ENCODE data around the gene ESR1.
"Not testable (repeated sequence)": the region's sequence is repeated elsewhere in the genome, so short reads cannot be mapped to it uniquely, and the experiment has no call there.

ESR1 gene

DNA sequence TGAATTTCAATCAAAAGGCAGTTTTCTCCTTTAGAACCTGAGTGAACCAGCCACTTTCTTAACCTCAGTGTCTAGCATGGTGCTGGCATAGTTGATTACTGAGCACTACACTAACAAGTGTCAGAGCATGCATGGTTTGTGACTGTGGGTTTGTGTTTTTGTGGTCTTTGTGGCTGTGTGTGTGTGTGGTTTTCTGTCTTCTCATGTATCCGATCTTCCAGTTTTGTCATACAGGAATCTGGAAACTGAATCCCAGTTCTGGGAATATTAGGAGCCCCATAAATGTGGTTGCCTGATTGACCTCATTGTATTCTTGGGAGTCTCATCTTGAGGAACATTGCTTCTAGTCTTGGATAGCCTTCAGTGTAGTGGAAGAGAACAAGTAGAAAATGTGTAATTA, 73.7 kb downstream of the ESR1 start:
- Histone ChIP-seq H3K4me1 (ENCODE audit: control insufficient read depth in 1 of 2, insufficient read depth in 1 of 2, low read depth in 1 of 2, low read length in 1 of 2) (no peaks in the 10 kb centered on the region), H3K4me3 (ENCODE audit: low read depth in 1 of 2, low read length in 1 of 2) (no peak overlapping the region), H3K9me3 (no peaks in the 10 kb centered on the region), H3K36me3 (no peaks in the 10 kb centered on the region), H3K27me3 (no peaks in the 10 kb centered on the region), H3K27ac (no peak overlapping the region)
- TF ChIP-seq, protein P1, sequence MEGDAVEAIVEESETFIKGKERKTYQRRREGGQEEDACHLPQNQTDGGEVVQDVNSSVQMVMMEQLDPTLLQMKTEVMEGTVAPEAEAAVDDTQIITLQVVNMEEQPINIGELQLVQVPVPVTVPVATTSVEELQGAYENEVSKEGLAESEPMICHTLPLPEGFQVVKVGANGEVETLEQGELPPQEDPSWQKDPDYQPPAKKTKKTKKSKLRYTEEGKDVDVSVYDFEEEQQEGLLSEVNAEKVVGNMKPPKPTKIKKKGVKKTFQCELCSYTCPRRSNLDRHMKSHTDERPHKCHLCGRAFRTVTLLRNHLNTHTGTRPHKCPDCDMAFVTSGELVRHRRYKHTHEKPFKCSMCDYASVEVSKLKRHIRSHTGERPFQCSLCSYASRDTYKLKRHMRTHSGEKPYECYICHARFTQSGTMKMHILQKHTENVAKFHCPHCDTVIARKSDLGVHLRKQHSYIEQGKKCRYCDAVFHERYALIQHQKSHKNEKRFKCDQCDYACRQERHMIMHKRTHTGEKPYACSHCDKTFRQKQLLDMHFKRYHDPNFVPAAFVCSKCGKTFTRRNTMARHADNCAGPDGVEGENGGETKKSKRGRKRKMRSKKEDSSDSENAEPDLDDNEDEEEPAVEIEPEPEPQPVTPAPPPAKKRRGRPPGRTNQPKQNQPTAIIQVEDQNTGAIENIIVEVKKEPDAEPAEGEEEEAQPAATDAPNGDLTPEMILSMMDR (IDR thresholded peaks at IDR 0.05): no peak

DNA sequence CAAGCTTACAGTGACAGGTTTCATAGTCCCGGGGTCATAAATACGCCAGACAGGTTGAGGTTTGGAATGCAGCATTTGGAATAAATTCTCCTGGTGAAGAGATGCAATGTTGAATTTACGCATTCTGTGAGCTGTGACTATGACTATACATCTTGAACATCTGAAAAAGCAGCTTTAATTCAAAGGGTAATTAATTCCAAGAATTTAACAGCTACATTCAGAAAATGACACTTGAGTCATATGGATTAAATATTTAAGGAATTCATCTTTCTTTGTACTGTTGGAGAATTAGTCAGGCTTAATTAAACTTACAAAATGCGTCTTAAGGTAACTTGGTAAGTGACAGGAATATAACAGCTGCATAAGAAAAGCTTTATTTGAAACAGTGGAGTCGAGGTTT, 74.7 kb downstream of the ESR1 start:
- TF ChIP-seq, protein P1 (IDR thresholded peaks at IDR 0.05): no peak
- no peak overlapping the region for H3K27ac ChIP-seq
- no peak overlapping the region for H3K4me3 ChIP-seq (ENCODE audit: low read depth in 1 of 2, low read length in 1 of 2)
- H3K36me3 ChIP-seq: no peaks in the 10 kb centered on the region
- no peaks in the 10 kb centered on the region for H3K4me1 ChIP-seq (ENCODE audit: control insufficient read depth in 1 of 2, insufficient read depth in 1 of 2, low read depth in 1 of 2, low read length in 1 of 2)
- no peaks in the 10 kb centered on the region for H3K27me3 ChIP-seq
- no peaks in the 10 kb centered on the region for H3K9me3 ChIP-seq

DNA sequence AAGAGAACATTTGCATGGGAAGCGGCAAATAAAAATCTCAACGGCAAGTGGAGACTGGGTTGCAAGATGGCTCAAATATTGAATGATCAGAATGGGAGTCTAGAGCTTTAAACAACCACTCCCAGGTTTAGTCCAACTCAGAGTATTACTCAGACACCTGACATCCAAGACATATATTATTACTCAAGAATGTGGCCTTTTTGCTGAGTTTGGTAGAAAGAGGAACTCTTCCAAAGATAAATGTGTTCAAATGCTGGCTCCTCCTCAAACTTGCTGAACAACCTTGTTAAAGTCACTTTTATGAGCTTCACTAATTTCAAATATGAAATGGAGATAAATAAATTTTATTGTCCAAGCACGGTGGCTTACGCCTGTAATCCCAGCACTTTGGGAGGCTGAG, 77.8 kb downstream of the ESR1 start:
- no peak overlapping the region for H3K27ac ChIP-seq
- H3K4me1 ChIP-seq (ENCODE audit: control insufficient read depth in 1 of 2, insufficient read depth in 1 of 2, low read depth in 1 of 2, low read length in 1 of 2): no peaks in the 10 kb centered on the region
- TF ChIP-seq, protein P1 (IDR thresholded peaks at IDR 0.05): no peak
- no peaks in the 10 kb centered on the region for H3K36me3 ChIP-seq
- H3K27me3 ChIP-seq: no peaks in the 10 kb centered on the region
- H3K4me3 ChIP-seq (ENCODE audit: low read depth in 1 of 2, low read length in 1 of 2): no peak overlapping the region
- H3K9me3 ChIP-seq: no peaks in the 10 kb centered on the region

DNA sequence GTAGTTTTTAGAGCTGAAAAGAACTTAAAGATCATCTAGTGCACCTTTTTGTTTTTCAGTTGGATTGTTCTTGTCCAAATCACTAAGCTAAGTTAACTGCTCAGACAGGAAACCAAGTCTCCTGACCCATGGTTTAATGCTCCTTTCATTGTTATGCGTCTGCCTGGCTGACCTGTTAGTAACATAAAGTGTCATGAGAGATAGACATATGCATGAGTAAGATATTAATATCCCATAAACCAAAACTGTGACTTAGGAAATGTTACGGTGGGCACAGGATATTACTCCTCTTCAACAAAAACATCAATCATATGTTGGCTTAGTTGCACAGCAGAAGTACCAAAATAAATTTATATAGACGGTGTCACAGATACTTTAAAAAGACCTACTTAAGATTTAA, 84.0 kb downstream of the ESR1 start:
- Histone ChIP-seq H3K9me3 (no peaks in the 10 kb centered on the region), H3K27me3 (no peaks in the 10 kb centered on the region), H3K36me3 (no peaks in the 10 kb centered on the region), H3K4me3 (ENCODE audit: low read depth in 1 of 2, low read length in 1 of 2) (no peak overlapping the region), H3K27ac (no peak overlapping the region), H3K4me1 (ENCODE audit: control insufficient read depth in 1 of 2, insufficient read depth in 1 of 2, low read depth in 1 of 2, low read length in 1 of 2) (no peaks in the 10 kb centered on the region)
- TF ChIP-seq, protein P1 (IDR thresholded peaks at IDR 0.05): no peak

DNA sequence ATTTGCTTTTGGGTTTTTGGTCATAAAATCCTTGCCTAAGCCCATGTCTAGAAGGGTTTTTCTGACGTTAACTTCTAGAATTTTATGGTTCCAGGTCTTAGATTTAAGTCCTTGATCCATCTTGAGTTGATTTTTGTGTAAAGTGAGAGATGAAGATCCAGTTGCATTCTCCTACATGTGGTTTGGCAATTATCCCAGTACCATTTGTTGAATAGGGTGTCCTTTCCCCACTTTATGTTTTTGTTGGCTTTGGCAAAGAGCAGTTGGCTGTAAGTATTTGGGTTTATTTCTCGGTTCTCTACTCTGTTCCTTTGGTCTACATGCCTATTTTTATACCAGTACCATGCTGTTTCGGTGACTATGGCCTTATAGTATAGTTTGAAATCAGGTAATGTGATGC, 86.9 kb downstream of the ESR1 start:
- not testable (repeated sequence) for H3K27ac ChIP-seq; H3K9me3 ChIP-seq; H3K4me1 ChIP-seq (ENCODE audit: control insufficient read depth in 1 of 2, insufficient read depth in 1 of 2, low read depth in 1 of 2, low read length in 1 of 2); H3K4me3 ChIP-seq (ENCODE audit: low read depth in 1 of 2, low read length in 1 of 2); H3K27me3 ChIP-seq; H3K36me3 ChIP-seq

DNA sequence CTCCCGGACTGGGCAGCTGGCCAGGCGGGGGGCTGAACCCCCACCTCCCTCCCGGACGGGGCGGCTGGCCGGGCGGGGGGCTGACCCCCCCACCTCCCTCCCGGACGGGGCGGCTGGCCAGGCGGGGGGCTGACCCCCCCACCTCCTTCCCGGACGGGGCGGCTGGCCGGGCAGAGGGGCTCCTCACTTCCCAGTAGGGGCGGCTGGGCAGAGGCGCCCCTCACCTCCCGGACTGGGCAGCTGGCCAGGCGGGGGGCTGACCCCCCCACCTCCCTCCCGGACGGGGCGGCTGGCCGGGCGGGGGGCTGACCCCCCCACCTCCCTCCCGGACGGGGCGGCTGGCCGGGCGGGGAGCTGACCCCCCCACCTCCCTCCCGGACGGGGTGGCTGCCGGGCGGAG, 91.7 kb downstream of the ESR1 start:
- H3K27me3 ChIP-seq; H3K4me1 ChIP-seq (ENCODE audit: control insufficient read depth in 1 of 2, insufficient read depth in 1 of 2, low read depth in 1 of 2, low read length in 1 of 2); H3K4me3 ChIP-seq (ENCODE audit: low read depth in 1 of 2, low read length in 1 of 2); H3K9me3 ChIP-seq; H3K36me3 ChIP-seq; H3K27ac ChIP-seq: not testable (repeated sequence)

DNA sequence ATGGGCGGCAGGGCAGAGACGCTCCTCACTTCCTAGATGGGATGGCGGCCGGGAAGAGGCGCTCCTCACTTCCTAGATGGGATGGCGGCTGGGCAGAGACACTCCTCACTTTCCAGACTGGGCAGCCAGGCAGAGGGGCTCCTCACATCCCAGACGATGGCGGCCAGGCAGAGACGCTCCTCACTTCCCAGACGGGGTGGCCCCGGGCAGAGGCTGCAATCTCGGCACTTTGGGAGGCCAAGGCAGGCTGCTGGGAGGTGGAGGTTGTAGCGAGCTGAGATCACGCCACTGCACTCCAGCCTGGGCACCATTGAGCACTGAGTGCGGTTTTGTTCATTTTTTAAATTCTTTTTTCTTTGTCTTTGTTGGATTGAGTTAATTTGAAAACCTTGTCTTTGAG, 92.3 kb downstream of the ESR1 start:
- not testable (repeated sequence) for H3K9me3 ChIP-seq; H3K27me3 ChIP-seq; H3K36me3 ChIP-seq; H3K4me3 ChIP-seq (ENCODE audit: low read depth in 1 of 2, low read length in 1 of 2); H3K27ac ChIP-seq; H3K4me1 ChIP-seq (ENCODE audit: control insufficient read depth in 1 of 2, insufficient read depth in 1 of 2, low read depth in 1 of 2, low read length in 1 of 2)
